Measurements from ENCODE around the gene FGF22.

The FGF22 gene

DNA sequence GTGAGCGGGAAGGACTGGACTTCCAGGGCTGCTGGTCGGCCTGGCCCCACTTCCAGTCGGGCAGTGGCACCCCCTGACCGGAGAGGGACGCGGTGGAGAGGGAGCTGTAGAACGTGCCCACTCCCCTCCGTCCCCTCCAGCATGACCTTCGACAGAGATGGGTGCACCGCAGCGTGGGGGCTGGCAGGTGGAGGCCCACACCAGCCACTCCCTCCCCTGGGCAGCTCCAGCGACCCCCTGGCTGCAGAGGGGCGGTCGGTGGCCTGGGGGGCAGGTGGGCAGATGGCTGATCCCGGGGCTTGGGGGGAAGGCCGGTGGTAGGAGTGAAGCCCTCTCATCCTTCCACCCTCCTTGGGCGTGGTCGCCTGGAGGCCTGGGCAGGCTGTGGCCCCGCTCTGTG, 47.6 kb upstream of the FGF22 start:
- TF ChIP-seq, protein P1, sequence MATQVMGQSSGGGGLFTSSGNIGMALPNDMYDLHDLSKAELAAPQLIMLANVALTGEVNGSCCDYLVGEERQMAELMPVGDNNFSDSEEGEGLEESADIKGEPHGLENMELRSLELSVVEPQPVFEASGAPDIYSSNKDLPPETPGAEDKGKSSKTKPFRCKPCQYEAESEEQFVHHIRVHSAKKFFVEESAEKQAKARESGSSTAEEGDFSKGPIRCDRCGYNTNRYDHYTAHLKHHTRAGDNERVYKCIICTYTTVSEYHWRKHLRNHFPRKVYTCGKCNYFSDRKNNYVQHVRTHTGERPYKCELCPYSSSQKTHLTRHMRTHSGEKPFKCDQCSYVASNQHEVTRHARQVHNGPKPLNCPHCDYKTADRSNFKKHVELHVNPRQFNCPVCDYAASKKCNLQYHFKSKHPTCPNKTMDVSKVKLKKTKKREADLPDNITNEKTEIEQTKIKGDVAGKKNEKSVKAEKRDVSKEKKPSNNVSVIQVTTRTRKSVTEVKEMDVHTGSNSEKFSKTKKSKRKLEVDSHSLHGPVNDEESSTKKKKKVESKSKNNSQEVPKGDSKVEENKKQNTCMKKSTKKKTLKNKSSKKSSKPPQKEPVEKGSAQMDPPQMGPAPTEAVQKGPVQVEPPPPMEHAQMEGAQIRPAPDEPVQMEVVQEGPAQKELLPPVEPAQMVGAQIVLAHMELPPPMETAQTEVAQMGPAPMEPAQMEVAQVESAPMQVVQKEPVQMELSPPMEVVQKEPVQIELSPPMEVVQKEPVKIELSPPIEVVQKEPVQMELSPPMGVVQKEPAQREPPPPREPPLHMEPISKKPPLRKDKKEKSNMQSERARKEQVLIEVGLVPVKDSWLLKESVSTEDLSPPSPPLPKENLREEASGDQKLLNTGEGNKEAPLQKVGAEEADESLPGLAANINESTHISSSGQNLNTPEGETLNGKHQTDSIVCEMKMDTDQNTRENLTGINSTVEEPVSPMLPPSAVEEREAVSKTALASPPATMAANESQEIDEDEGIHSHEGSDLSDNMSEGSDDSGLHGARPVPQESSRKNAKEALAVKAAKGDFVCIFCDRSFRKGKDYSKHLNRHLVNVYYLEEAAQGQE (IDR thresholded peaks at IDR 0.05; ENCODE audit: insufficient read depth in 1 of 2, low read depth in 2 of 2, low read length in 2 of 2), result no peak
- no peak for TF ChIP-seq POLR2AphosphoS5 (IDR thresholded peaks at IDR 0.05; ENCODE audit: low read depth, low read length)
- no peak for TF ChIP-seq TAF1 (IDR thresholded peaks at IDR 0.05; ENCODE audit: borderline replicate concordance, insufficient read depth, low read length)
- no peak for TF ChIP-seq FOXP2 (optimal IDR thresholded peaks at IDR 0.05; ENCODE audit: borderline replicate concordance, extremely low read depth, extremely low read length, insufficient read depth)
- TF ChIP-seq SIN3A (IDR thresholded peaks at IDR 0.05; ENCODE audit: borderline replicate concordance, insufficient read depth, low read length), result no peak

DNA sequence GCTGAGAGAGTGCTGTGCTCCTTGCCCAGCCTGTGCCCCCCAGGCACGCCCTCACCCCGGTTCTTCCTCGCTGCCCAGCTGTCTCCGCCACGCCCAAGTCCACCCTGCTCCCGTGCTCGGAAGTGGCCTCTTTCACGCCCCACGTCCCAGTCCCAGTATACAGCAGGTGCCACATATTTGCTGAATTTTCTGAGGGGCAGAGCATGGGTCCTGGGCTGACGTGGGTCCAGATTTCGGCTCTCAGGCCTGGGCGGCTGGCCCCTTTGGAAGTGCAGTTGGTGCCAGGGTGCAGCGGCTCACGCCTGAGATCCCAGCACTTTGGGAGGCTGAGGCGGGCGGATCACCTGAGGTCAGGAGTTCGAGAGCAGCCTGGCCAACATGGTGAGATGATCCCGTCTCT, 46.6 kb upstream of the FGF22 start:
- TF ChIP-seq POLR2AphosphoS5 (IDR thresholded peaks at IDR 0.05; ENCODE audit: low read depth, low read length) (no peak), FOXP2 (optimal IDR thresholded peaks at IDR 0.05; ENCODE audit: borderline replicate concordance, extremely low read depth, extremely low read length, insufficient read depth) (no peak), SIN3A (IDR thresholded peaks at IDR 0.05; ENCODE audit: borderline replicate concordance, insufficient read depth, low read length) (no peak), TAF1 (IDR thresholded peaks at IDR 0.05; ENCODE audit: borderline replicate concordance, insufficient read depth, low read length) (no peak)
- TF ChIP-seq, protein P1 (IDR thresholded peaks at IDR 0.05; ENCODE audit: insufficient read depth in 1 of 2, low read depth in 2 of 2, low read length in 2 of 2), result no peak

DNA sequence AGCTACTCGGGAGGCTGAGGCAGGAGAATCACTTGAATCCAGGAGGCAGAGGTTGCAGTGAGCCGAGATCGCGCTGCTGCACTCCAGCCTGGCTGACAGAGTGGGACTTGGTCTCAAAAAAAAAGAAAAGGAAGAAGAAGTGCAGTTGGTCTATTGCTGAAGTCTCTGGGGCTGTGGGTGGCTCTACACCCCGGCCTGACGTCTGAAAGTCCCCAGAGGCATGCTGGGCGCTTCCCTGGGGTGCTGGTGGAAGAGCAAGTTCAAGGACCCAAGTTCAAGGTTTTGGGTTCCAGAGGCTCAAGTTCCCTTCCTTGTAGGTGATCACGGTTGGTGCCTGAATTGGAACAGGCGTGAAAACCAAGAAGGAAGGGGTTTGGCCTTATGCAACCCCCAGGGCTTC, 46.2 kb upstream of the FGF22 start:
- no peak for TF ChIP-seq SIN3A (IDR thresholded peaks at IDR 0.05; ENCODE audit: borderline replicate concordance, insufficient read depth, low read length)
- TF ChIP-seq POLR2AphosphoS5 (IDR thresholded peaks at IDR 0.05; ENCODE audit: low read depth, low read length), result no peak
- TF ChIP-seq FOXP2 (optimal IDR thresholded peaks at IDR 0.05; ENCODE audit: borderline replicate concordance, extremely low read depth, extremely low read length, insufficient read depth), result no peak
- TF ChIP-seq TAF1 (IDR thresholded peaks at IDR 0.05; ENCODE audit: borderline replicate concordance, insufficient read depth, low read length), result no peak
- TF ChIP-seq, protein P1 (IDR thresholded peaks at IDR 0.05; ENCODE audit: insufficient read depth in 1 of 2, low read depth in 2 of 2, low read length in 2 of 2), result no peak

DNA sequence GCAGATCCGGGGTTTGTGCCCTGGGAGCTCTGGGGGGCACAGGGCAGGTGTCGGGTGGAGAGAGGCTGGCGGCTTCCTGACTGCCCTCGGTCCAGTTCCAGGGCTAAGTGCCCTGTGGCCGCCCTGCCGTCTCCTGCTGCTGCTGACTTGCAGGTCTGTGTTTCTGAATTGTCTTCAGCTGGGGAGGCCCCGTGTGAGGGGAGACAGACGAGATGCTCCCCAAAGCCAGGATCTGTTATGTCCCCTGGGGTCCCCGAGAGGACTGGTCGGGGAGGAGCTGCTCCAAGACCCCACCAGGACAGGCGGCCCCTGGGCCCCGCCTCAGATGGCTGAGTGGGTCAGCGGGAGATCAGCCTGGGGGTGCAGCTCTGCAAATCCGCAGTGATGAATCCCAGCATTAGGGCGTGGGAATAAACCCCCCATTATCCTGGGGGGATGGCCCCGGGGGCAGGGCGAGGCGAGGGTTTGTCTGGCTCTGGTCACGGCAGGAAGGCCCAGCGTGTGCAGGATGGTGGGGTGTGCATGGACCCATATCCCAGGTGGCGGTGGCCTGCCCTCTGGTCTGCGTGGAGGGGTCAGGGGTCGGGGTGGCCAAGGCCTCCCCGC, 45.3 kb upstream of the FGF22 start:
- TF ChIP-seq, protein P1 (IDR thresholded peaks at IDR 0.05; ENCODE audit: insufficient read depth in 1 of 2, low read depth in 2 of 2, low read length in 2 of 2), result no peak
- TF ChIP-seq POLR2AphosphoS5 (IDR thresholded peaks at IDR 0.05; ENCODE audit: low read depth, low read length) (no peak), FOXP2 (optimal IDR thresholded peaks at IDR 0.05; ENCODE audit: borderline replicate concordance, extremely low read depth, extremely low read length, insufficient read depth) (no peak), SIN3A (IDR thresholded peaks at IDR 0.05; ENCODE audit: borderline replicate concordance, insufficient read depth, low read length) (no peak), TAF1 (IDR thresholded peaks at IDR 0.05; ENCODE audit: borderline replicate concordance, insufficient read depth, low read length) (no peak)
